Right forelimb (tissue), 1 donor: ENCODE results near the gene LEAP2.

Experiments
- DNase-seq: peaks from one replicate; pipeline ENCODE4 v3.0.0-alpha.2; 2018

The LEAP2 gene

DNA sequence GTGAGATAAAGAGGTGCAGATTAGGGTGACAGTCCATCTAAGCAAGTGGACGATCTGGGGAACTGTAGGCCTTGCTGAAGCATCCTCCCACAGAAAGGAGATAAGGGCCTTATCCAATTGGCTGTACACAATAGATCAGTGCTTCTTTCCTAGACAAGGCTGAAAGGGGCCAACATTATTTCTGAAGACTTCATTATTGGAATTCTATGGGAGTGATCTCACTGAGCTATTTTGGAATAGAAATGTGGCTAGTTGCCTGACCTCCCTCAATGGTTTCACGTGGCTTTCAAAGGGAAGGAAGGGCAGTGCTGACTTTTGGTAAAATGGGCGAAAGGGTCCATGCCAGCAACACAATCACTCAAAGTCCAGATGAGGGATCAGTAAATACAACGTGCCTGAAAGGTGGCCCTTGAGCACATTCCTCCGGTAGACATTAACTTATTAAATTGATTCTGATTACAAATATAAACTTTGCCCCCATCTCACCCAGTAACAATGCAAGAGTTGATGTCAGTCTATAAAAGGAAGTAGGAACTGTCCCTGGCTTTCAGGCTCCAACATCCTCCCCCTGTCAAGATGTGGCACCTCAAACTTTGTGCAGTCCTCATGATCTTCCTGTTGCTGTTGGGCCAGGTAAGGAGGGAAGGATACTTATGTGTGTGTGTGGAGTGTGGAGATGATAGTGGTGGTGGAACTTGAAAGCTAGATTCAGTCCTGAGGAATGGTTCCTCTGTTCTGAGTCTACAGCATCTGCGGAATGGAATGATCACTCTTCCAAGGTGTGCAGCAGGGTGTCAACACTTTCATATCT is at the start of gene LEAP2:
Gene LEAP2 (plus strand): TSS at position 550 of the 811 bp plus-strand sequence. CDS start 27 bp downstream, at position 577.
- DNase-seq = no peak

- DNase-seq = no peak
Measured at GRCh38 chr5:132824426-132824825, 49.0 kb upstream of the LEAP2 start.

GRCh38 chr5:132825033-132825833 is 48.2 kb upstream of the LEAP2 start:
- peak; percentile 58 for DNase-seq

GRCh38 chr5:132825834-132826391 is 47.6 kb upstream of the LEAP2 start:
- DNase-seq = no peak

DNA sequence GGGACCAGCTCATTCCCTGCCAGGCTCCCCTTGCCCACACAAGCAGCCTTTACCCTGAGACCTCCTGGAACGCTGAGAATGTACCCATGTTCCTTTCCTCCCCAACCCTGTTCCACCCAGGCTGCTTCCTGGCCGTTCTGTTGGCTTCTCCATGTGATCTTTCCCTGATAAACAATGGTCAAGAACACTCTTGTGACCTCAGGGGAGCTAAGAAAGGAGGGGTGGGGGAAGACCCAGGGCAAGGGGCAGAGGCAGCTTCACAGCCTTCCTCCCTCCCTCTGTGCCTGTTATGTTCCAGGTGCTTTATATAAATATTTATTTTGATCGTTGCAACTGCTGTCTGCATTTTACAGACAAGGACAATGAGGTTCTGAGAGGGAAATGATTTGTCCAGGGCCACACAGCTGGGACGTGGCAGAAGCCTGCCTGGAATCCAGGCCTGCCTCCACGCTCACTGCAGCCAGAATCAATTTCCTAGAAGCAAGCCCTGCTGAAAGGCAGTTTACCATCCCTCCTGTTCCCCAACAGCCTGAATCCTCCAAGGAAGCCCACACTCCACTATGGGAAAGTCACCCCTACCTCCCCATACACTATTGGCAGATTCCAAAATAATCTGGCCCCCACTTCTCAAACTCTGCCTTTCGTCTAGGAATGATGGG is 46.9 kb upstream of the LEAP2 start:
- no peak for DNase-seq

- DNase-seq = no peak
Measured at GRCh38 chr5:132827943-132828673, 45.4 kb upstream of the LEAP2 start.

DNA sequence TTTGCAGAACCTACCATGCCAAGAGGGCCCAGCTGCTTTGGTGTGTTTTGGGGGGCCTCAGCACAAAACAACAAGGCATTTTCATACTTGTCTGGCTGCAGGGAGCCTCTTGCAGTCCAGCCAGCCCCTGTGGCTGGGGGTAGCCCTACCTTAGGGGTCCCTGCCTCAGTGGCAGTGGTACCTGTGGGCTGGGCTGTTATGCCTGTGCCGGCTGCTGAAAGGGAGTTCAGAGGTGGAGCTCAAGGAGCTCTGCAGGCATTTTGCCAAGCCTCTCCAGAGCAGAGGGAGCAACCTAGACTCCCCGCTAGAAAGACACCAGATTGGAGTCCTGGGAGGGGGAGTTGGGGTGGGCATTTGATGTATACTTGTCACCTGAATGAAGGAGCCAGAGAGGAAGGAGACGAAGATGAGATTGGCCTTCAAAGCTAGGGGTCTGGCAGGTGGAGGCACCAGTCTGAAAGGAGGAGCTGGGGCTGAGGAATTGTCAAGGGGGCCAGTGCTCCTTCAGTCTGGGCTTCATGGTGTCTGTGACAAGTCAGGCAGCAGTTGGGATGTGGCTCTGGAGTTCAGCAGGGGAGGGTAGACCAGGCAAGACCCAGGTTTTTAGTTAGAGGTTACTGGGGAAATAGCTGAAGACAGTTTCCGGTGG is 44.5 kb upstream of the LEAP2 start:
- DNase-seq = no peak

DNA sequence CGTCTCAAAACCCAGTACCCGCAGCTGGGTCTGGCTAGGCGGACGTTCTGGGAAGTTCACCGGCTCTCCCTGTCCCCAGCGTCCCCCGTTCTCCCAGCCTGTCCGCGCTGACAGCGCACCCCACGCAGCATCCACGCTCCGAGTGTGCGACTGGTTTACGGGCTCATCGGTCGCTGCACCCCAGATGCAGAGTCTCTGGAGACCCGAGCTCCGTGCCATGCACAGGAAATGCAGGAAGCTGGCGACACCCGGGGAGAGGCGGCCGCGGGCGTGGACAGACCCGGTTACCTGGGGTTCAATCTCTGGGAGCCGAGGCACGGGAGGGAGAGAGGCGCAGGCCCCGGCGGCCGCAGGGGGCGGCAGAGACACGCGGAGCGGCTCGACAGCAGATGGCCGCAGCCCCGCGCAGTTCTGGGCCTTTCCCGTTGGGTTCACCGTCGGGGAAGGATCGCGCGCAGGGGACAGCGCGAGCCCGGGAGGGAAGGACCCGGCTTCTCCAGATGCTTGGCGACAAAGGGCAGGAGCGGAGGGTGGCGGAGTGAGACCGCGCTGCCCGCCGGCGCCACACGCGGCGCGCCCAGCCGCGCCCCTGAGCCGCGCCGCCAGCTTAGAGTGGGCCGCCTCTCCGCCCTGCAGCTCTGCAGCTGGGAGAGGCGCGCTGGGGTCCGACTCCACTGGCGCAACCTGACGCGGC is 43.6 kb upstream of the LEAP2 start:
- DNase-seq = peak; percentile 85

- DNase-seq = peak; percentile 53
Measured at GRCh38 chr5:132830436-132831094, 42.9 kb upstream of the LEAP2 start, which contains the start of gene SHROOM1. Gene SHROOM1, minus strand, starts transcription at chr5:132830647. Its CDS starts 4,507 bp downstream, at chr5:132826140.

GRCh38 chr5:132831095-132831860 is 42.2 kb upstream of the LEAP2 start:
- no peak for DNase-seq

GRCh38 chr5:132832612-132833011 is 40.9 kb upstream of the LEAP2 start:
- no peak for DNase-seq

GRCh38 chr5:132834057-132834456 is 39.4 kb upstream of the LEAP2 start:
- DNase-seq = no peak

- DNase-seq = no peak
Measured at GRCh38 chr5:132836852-132837251, 36.6 kb upstream of the LEAP2 start.

GRCh38 chr5:132837868-132838267 is 35.6 kb upstream of the LEAP2 start:
- DNase-seq = no peak

DNA sequence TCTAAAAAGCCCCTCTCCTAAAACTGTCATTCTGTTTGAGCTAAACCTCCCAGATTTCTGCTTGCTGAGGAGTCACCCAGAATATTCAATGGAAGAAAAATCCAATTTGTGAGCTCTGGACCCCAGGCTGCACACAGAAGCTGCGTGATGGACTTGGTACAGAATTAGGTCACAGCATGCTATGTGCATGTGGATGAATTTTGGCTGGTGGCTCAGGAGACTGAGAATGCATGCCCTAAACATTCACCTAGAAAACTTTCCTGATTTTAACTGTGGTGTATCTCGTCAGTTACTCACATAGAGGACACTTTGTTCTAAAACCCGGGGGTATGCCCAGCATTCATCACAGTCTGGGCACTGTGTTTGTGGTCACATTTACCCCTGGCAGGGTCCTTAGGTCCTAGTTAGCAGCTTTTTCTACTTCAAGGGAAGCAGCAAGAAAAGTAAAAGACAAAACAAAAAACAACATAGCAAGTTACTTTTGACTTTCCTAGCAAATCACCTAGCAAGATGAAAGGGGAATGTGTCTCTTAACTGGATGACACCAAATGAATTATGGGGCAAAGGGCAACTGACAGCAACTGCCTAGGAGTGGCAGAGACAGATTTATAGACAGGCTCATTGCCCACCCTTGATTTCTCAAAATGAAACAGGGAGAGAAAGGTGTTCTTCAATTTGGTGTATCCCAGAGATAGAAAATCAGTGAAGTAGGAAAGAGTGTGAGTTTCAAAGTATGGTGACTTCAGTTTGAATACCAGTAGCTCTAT is 34.8 kb upstream of the LEAP2 start:
- DNase-seq = no peak

DNA sequence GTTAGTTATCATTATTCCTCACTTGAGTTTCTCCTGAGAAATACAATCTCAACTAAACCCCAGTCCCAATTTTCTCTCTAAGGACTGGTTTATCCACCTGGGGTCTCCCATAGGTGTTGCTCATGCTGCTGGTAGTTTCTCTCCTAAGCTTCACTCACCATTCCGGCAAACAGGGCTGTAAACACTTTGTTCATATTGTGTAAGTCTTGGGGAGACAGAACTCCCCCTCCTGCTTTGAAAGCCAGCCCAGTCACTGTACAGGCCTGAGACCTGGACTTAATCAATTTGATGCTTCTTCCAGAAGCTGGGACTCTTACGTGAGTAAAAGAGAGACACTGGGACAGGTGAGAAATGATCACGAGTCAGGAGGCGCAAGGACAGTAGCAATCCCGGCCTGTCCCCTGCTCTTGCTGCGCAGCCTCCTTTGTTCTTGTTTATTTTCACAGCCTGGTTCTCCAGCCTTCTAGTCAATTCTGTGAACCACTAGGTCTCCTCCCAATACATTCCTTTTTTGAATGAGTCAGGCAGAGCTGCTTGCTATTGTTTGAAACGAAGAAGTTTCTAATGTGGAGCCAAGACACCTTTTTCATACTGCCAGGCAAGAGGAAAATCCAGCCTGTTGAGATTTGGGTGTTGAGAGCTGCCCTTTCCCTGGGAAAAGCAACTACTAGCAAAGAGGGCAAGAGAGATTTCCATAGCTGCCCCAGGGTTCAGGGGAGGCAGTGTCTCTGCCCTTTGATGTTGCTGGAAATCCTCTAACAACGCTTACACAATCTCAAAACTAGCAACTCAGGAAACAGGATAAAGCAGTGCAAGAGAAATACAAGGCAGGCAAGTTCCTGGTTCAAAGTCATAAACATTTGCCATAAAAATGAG is 33.8 kb upstream of the LEAP2 start:
- no peak for DNase-seq

GRCh38 chr5:132840313-132840712 is 33.2 kb upstream of the LEAP2 start:
- DNase-seq = no peak

DNA sequence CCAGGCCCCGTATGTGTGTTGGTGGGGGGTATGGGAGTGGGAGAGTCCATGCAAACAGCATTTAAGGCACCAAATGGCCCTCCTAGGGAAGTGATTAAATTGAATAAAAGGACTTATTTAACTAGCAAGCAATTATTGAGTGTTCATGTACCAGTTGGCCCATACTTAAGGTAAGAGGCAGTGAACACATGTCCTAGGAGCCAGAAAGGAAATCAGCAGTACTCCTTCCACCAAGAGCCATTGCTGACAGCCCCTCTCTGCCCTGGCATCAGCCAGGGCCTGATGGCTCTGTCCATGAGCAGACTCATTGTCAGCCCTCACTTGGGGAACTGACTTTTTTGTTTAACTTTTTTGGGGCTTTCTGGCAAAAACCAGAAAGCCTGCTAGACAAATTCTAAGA is 32.6 kb upstream of the LEAP2 start:
- no peak for DNase-seq
